Endothelial cell of hepatic sinusoid (primary cell): ENCODE results near the gene MPC2.

Experiments used
- in situ Hi-C: cut with HindIII; loops from 2 replicates; pipeline ENCODE4 v1.10.0; 2017; ENCODE audit warnings: low sequenced_read_pairs

MPC2 gene

GRCh38 chr1:167935216-167936067, 1.4 kb downstream of the MPC2 start:
- in situ Hi-C loops, result loop anchor here (5.0 to 25.0 kb wide), 2 partner anchors 37 to 223 kb away; partner anchors contain the start of gene MPZL1

GRCh38 chr1:167934426-167935215, 2.3 kb downstream of the MPC2 start:
- in situ Hi-C loops, result loop anchor here (5.0 to 25.0 kb wide), 2 partner anchors 38 to 222 kb away; partner anchors contain the start of gene MPZL1

GRCh38 chr1:167933788-167934187, 3.1 kb downstream of the MPC2 start:
- in situ Hi-C loops, result loop anchor here (25.0 kb wide), 1 partner anchor 221 kb away; the partner anchor contains the start of gene MPZL1

GRCh38 chr1:167929725-167930124, 7.1 kb downstream of the MPC2 start:
- in situ Hi-C loops, result loop anchor here (25.0 kb wide), 1 partner anchor 217 kb away; the partner anchor contains the start of gene MPZL1

GRCh38 chr1:167928919-167929318, 8.0 kb downstream of the MPC2 start:
- in situ Hi-C loops, result loop anchor here (25.0 kb wide), 1 partner anchor 217 kb away; the partner anchor contains the start of gene MPZL1

GRCh38 chr1:167928457-167928852, 8.4 kb downstream of the MPC2 start:
- in situ Hi-C loops, result loop anchor here (25.0 kb wide), 1 partner anchor 216 kb away; the partner anchor contains the start of gene MPZL1

GRCh38 chr1:167927046-167927754, 9.7 kb downstream of the MPC2 start:
- in situ Hi-C loops, result loop anchor here (25.0 kb wide), 1 partner anchor 215 kb away; the partner anchor contains the start of gene MPZL1

- in situ Hi-C loops, result loop anchor here (25.0 kb wide), 1 partner anchor 214 kb away; the partner anchor contains the start of gene MPZL1
Measured at GRCh38 chr1:167926486-167926997, 10.3 kb downstream of the MPC2 start.

- in situ Hi-C loops, result loop anchor here (25.0 kb wide), 1 partner anchor 212 kb away; the partner anchor contains the start of gene MPZL1
Measured at GRCh38 chr1:167924543-167925231, 12.2 kb downstream of the MPC2 start.

- in situ Hi-C loops, result no loop called here
Measured at GRCh38 chr1:167924102-167924501, 12.8 kb downstream of the MPC2 start.

- in situ Hi-C loops, result no loop called here
Measured at GRCh38 chr1:167923324-167924056, 13.4 kb downstream of the MPC2 start.

GRCh38 chr1:167922611-167923074, 14.2 kb downstream of the MPC2 start:
- in situ Hi-C loops, result no loop called here

GRCh38 chr1:167922023-167922422, 14.8 kb downstream of the MPC2 start:
- in situ Hi-C loops, result no loop called here

GRCh38 chr1:167916766-167917511, 19.9 kb downstream of the MPC2 start:
- in situ Hi-C loops, result no loop called here

GRCh38 chr1:167915569-167915968, 21.3 kb downstream of the MPC2 start:
- in situ Hi-C loops, result no loop called here

- in situ Hi-C loops, result no loop called here
Measured at GRCh38 chr1:167913895-167914496, 22.9 kb downstream of the MPC2 start, which contains the start of gene ADCY10. ADCY10 (minus strand) TSS chr1:167914134; CDS start chr1:167905140, 8,994 bp downstream.

- in situ Hi-C loops, result no loop called here
Measured at GRCh38 chr1:167912294-167912693, 24.6 kb downstream of the MPC2 start.

- in situ Hi-C loops, result no loop called here
Measured at GRCh38 chr1:167911413-167911812, 25.5 kb downstream of the MPC2 start.
